GM12878 (cell line): Measurements from ENCODE around the gene SPOCK1. TPM values are rescaled to one million over a fixed set of nuclear protein-coding genes. Genes with fewer than 3 reads are reported as not detected.
"Not testable (repeated sequence)": the region's sequence is repeated elsewhere in the genome, so short reads cannot be mapped to it uniquely, and the experiment has no call there.

Source experiments
- ATAC-seq: fragments of 200-7000 bp; cut with Tn5 transposase; 3 replicates; pipeline ENCODE4 v1.9.1; 2020; ENCODE audit warnings: mild to moderate bottlenecking, moderate library complexity
- BruUV-seq: library from RNA; stranded (reverse); fragments of 400-500 nt; replicated peaks from 2 replicates; lab custom pipeline; 2021; lab: Mats Ljungman, UMichigan
- CTCF ChIA-PET: fragments of 300-600 bp; sonication (Branson Sonifier 250); formaldehyde crosslinking; extraction: SDS; loops from one replicate; lab custom pipeline; 2021; ENCODE audit warnings: inconsistent platforms; lab: Yijun Ruan, JAX
- POLR2A ChIA-PET: fragments of 350-600 bp; formaldehyde crosslinking; extraction: SDS; loops from one replicate; lab custom pipeline; 2021; ENCODE audit warnings: inconsistent platforms; lab: Charles Lee
- RAD21 ChIA-PET: fragments of 300-600 bp; sonication (Branson Sonifier 250); formaldehyde crosslinking; loops from one replicate; lab custom pipeline; 2023; ENCODE audit warnings: antibody characterized with exemption; ENCODE audit not compliant: unreplicated experiment; lab: Charles Lee
- SMC1A ChIA-PET: fragments of 300-600 bp; sonication (Branson Sonifier 250); formaldehyde crosslinking; loops from one replicate; lab custom pipeline; 2023; ENCODE audit not compliant: unreplicated experiment, uncharacterized antibody; lab: Charles Lee
- DNase-seq: peaks from one replicate; pipeline ENCODE4 v3.0.0-alpha.2; 2011; ENCODE audit warnings: low read depth, low spot score
- FAIRE-seq: peaks from 3 replicates; lab custom pipeline; 2011; peaks lifted over from hg19 to GRCh38; lab: Jason Lieb, UNC
- H2AFZ ChIP-seq: 2 replicates; pipeline ENCODE4 v1.6.0; 2011; ENCODE audit warnings: low read depth, low read length, control low read depth; ENCODE audit not compliant: control insufficient read depth
- H3K27ac ChIP-seq: 2 replicates; pipeline ENCODE4 v1.5.1; 2011; ENCODE audit warnings: control low read depth; ENCODE audit not compliant: control insufficient read depth, insufficient read depth
- H3K27me3 ChIP-seq, 2 experiments: replicated peaks in 1 of 2; 2 replicates each; pipeline versions ENCODE4 v1.6.0 to v1.6.1; 2011; ENCODE audit warnings: low read length in 1 of 2; ENCODE audit not compliant: control insufficient read depth in 2 of 2, insufficient read depth in 2 of 2
- H3K36me3 ChIP-seq, 2 experiments: 2 replicates each; pipeline ENCODE4 v1.5.1; 2011; ENCODE audit warnings: low read length in 1 of 2; ENCODE audit not compliant: control insufficient read depth in 2 of 2, insufficient read depth in 2 of 2
- H3K4me1 ChIP-seq: 2 replicates; pipeline ENCODE4 v1.6.1; 2011; ENCODE audit warnings: mild to moderate bottlenecking, low read length, moderate library complexity, mixed read lengths; ENCODE audit not compliant: control insufficient read depth, insufficient read depth
- H3K4me2 ChIP-seq: 2 replicates; pipeline ENCODE4 v1.6.0; 2011; ENCODE audit warnings: control low read depth; ENCODE audit not compliant: control insufficient read depth, insufficient read depth
- H3K4me3 ChIP-seq: fragments of 200-600 bp; sonication (generic); 2 replicates; pipeline ENCODE4 v1.5.1; 2016
- H3K79me2 ChIP-seq: 2 replicates; pipeline ENCODE4 v1.6.0; 2011; ENCODE audit warnings: low read length; ENCODE audit not compliant: control insufficient read depth, insufficient read depth
- H3K9ac ChIP-seq: 2 replicates; pipeline ENCODE4 v1.8.0; 2011; ENCODE audit warnings: low read length, control low read depth, mixed read lengths; ENCODE audit not compliant: control insufficient read depth, insufficient read depth
- H3K9me3 ChIP-seq: replicated peaks from 3 replicates; pipeline ENCODE4 v1.5.1; 2011; ENCODE audit warnings: mild to moderate bottlenecking, low read length; ENCODE audit not compliant: control insufficient read depth, insufficient read depth
- H4K20me1 ChIP-seq: 2 replicates; pipeline ENCODE4 v1.6.0; 2011; ENCODE audit not compliant: control insufficient read depth, insufficient read depth
- CHD1 ChIP-seq: IDR thresholded peaks from 2 replicates; pipeline ENCODE4 v1.6.1; 2012; ENCODE audit warnings: low read depth, low read length, improper control_type of control experiment
- whole genome bisulfite sequencing: methylation state at CpG from one replicate; pipeline ENCODE4 v1.1.6; 2016; ENCODE audit warnings: low lambda C conversion rate; ENCODE audit not compliant: insufficient replicate concordance, insufficient coverage; ENCODE audit errors: missing lambda C conversion rate; 5-methylcytosine and 5-hydroxymethylcytosine counted together
- in situ Hi-C: fragments of 300-500 bp; cut with MboI; formaldehyde crosslinking; loops from 9 replicates; pipeline ENCODE4 v1.14.3; 2018; ENCODE audit warnings: mixed read lengths
- intact Hi-C: fragments of 100-400 bp; cut with micrococcal nuclease; formaldehyde crosslinking; loops from one replicate; pipeline ENCODE4 v1.14.2; 2022; ENCODE audit not compliant: unreplicated experiment
- polyA plus RNA-seq, 11 experiments: library from polyadenylated mRNA; depleted of rRNA in 4 of 11; unstranded in 6 of 11; stranded (reverse) in 5 of 11; fragments of >200 nt; fragmentation: Nextera tagmentation in 4 of 11; fragmentation: Illumina TruSeq in 1 of 11; extraction: Ambion mirVana in 4 of 11; extraction: Trizol in 1 of 11; gene quantifications; 1 replicate in 1 of 11; 2 replicates in 10 of 11; pipeline versions ENCODE4 v1.2.1 to v1.2.3, GENCODE V29; 2011 to 2016; ENCODE audit warnings: inconsistent platforms in 2 of 11, missing spikeins in 2 of 11, low read depth in 1 of 11
- total RNA-seq, 4 experiments: library from RNA; depleted of rRNA in 3 of 4; stranded (reverse); fragments of >200 nt in 3 of 4; fragmentation: Illumina TruSeq in 1 of 4; extraction: Trizol in 1 of 4; gene quantifications; 2 replicates each; pipeline versions ENCODE4 v1.2.1 to v1.2.3, GENCODE V29; 2013 to 2021
- TF ChIP-seq, protein P1 (sequence below): fragments of 450-650 bp; IDR thresholded peaks from 2 replicates; pipeline ENCODE4 v1.6.1; 2017; ENCODE audit warnings: borderline replicate concordance

The SPOCK1 gene
- total and polyA plus RNA-seq, 10 of the 15 experiments (the other 5 are each of a cell fraction or from before 2014, with no cell fraction given), result 0.06 to 0.68 (median 0.25) TPM; not detected in 3

DNA sequence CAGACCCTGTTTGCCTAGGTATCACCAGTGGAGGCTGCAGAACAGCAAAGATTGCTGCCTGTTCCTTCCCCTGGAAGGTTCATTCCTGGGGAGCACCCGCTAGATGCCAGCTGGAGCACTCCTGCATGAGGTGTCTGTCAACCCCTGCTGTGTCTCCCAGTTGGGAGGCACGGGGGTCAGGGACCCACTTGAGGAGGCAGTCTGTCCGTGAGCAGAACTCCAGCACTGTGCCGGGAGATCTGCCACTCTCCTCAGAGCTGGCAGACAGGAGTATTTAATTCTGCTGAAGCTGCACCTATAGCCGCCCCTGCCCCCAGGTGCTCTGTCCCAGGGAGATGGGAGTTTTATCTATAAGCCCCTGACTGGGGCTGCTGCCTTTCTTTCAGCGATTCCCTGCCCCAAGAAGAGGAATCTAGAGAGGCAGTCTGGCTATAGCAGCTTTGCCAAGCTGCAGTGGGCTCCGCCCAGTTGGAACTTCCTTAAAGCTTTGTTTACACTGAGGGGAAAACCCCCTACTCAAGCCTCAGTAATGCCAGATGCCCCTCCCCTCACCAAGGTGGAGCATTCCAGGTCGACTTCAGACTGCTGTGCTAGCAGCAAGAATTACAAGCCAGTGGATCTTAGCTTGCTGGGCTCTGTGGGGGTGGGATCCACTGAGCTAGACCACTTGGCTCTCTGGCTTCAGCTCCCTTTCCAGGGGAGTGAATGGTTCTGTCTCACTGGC is 545.6 kb downstream of the SPOCK1 start:
- FAIRE-seq, H3K36me3 ChIP-seq, H3K4me3 ChIP-seq, SMC1A ChIA-PET, H3K27ac ChIP-seq, intact Hi-C loops, H2AFZ ChIP-seq, H3K4me2 ChIP-seq, H4K20me1 ChIP-seq, RAD21 ChIA-PET, DNase-seq, H3K27me3 ChIP-seq, H3K4me1 ChIP-seq, POLR2A ChIA-PET, H3K9ac ChIP-seq, H3K79me2 ChIP-seq, ATAC-seq, H3K9me3 ChIP-seq, in situ Hi-C loops, BruUV-seq: not testable (repeated sequence)
- WGBS, result 21% methylated on average over 8 of the region's 8 CpGs
- CTCF ChIA-PET, result interaction anchor here (0.6 kb wide), 1 partner anchor 183 kb away, joined by 3 read pairs; no protein-coding TSS in a partner anchor

- RAD21 ChIA-PET, result no interaction called here
- POLR2A ChIA-PET, result interaction anchor here (0.6 kb wide), 1 partner anchor 774 kb away, joined by 4 read pairs; no protein-coding TSS in a partner anchor
- H3K27ac ChIP-seq, result no peak overlapping the region
- no peaks in the 10 kb centered on the region for H3K36me3 ChIP-seq
- no peak overlapping the region for H3K9ac ChIP-seq
- in situ Hi-C loops, result no loop called here
- ATAC-seq (no peak), FAIRE-seq (no peak), DNase-seq (no peak)
- CTCF ChIA-PET, result no interaction called here
- H3K27me3 ChIP-seq, result no peaks in the 10 kb centered on the region
- no peak overlapping the region for H2AFZ ChIP-seq
- no peaks in the 10 kb centered on the region for H3K9me3 ChIP-seq
- no TSS peak for BruUV-seq
- SMC1A ChIA-PET, result no interaction called here
- no peaks in the 10 kb centered on the region for H4K20me1 ChIP-seq
- no peaks in the 10 kb centered on the region for H3K4me1 ChIP-seq
- no peak for TF ChIP-seq CHD1
- TF ChIP-seq, protein P1, sequence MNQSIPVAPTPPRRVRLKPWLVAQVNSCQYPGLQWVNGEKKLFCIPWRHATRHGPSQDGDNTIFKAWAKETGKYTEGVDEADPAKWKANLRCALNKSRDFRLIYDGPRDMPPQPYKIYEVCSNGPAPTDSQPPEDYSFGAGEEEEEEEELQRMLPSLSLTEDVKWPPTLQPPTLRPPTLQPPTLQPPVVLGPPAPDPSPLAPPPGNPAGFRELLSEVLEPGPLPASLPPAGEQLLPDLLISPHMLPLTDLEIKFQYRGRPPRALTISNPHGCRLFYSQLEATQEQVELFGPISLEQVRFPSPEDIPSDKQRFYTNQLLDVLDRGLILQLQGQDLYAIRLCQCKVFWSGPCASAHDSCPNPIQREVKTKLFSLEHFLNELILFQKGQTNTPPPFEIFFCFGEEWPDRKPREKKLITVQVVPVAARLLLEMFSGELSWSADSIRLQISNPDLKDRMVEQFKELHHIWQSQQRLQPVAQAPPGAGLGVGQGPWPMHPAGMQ, result no peak
- H3K4me3 ChIP-seq, result no peak overlapping the region
- H3K4me2 ChIP-seq, result no peak overlapping the region
- intact Hi-C loops, result no loop called here
- H3K79me2 ChIP-seq, result no peaks in the 10 kb centered on the region
Measured at GRCh38 chr5:136927571-136927970, 571.6 kb downstream of the SPOCK1 start.
